GM18870 (cell line): ENCODE results near the gene GPR84.

Source experiments
- ATAC-seq: cut with Tn5 transposase; IDR thresholded peaks from one replicate; pipeline ENCODE4 v1.9.1; 2021; ENCODE audit warnings: moderate library complexity; ENCODE audit not compliant: unreplicated experiment

Gene GPR84

DNA sequence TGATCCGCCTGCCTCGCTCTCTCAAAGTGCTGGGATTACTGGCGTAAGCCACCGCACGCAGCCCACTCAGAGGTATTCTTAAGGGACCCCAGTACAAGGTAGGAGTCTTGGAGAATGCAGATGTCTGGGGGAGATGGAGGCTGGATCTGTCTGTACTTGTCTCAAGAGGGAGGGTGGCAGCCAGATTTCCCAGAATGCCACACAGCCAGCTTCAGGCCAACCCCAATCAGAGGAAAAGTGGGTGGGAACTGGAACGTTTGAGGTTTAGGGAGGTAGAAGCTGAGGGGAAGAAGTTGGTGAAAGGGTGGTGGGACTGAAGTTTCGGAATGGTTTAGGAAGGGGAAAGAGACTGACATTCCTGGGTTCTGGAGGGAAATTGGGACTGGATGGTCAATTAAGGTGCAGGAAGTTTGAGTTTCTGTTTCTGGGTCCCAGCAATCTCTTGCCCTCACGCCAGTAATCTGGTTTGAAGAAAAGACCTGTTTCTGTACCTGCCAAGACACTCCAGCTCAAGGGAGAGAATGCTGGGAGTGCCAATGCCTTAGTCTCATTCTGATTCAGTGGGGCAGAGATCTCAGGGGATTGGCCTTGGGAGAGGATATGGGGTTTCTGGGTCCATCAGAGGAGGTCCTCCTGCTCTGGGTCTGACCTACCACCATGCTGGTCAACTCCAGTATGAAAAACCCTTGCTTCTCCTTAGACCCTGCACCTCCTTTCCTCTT, 28.4 kb upstream of the GPR84 start:
- no peak for ATAC-seq

DNA sequence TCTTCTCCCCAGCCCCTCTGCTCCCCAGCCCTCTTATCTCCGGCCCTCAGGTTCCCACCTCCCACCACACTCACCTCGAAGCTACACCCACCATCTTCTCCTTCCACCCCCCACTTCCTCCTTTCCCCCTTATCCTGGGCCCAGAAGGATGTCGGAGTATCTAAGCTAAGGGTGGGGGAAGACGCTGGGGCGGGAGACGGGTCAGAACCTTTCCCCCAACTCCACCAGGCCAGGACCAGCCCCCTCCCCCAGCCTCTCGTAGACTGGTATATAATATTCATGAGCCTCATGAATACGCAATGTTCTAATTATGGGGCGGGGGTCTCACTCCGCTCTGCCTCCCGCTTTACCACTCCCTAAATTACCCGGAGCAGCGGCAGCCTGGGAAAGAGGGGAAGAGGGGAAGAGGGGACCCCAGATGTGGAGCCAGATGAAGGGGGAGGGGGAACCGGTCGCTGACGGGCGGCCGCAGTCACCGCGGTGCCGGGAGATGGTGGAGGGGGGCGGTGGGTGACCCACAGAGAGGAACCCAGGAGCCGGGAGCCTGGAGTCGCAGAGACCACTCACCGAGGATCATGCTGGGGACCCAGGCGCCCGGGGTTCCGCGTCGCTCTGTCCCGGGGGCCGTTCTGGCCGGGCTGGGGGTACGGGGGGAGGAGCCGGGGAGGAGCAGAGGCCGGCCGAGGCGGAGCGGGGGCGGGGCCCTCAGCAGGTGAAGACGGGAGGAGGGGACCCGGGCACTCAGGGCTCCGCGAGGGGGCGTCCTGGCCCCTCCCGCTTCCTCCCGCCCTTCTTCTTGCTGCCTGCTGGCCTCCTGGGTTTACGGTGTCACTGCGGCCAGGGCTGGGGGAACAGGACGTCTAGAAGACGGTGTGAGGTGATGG, 26.6 kb upstream of the GPR84 start:
- no peak for ATAC-seq

DNA sequence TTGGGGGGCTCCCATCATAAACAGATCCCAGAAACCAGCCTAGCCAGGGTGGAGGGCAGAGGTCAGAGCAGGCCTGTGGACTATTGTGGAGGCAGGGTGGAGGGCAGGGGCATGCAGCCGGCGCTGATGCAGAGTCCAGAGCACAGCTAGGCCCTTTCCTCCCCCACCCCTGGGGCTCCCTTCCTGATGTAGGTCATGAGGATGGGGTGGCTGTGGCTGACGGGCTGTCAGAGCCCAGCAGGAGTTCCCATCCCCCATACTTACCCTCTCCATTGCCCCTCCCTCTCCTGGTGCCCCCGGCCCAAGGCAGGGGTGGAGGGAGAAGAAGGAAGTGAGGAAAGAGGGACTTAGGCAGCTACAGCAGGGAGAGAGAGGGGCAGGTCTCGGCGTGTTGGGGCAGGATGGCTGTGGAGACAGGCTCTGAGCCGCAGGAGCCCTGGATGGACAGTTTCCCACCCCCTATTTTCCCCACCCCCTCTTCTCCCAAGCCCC, 25.9 kb upstream of the GPR84 start:
- no peak for ATAC-seq

DNA sequence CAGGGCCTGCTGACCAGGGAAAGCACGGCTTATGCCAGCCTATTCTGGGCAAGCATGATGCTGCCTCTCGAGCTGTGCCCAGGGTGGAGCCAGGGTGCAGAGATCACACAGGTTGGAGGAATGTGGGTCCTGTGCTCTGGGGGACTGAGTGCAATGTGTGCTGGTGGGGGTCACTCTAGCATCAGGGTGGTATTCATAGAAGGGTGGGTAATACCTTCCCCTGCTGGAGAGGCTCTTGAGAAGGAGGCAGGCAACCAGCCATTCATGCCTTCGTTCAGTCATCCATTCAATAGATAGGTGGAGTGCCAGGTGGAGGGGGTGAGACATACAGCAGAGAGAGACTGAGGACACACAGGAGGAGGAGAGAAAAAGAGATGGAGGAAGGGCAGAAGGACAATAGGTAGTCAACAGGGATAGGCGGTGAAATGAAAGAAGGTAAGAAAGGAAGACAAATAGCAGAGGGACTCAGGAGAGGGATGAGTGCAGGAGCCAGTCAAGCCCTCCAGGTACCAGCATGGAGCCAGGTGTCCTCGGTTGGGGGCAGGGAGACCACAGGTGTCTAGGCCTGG, 25.4 kb upstream of the GPR84 start:
- no peak for ATAC-seq

DNA sequence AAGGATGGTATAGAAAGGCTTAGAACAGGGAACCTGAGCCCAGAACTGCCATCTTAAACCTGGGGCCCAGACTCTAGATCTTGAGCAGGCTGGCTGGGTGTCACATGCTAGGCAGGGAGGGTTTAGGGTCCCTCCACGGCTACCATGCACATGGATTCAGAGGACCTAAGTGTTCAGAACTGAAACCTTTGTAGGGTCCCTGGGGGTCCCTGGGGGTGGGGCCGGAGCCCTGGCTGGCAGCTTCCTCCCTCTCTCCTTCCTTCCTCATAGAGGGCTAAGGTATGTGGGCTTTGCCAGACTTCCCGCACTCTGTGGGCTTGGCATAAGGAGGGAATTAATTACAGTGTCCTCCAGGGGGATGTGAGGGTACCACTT, 24.8 kb upstream of the GPR84 start:
- no peak for ATAC-seq

DNA sequence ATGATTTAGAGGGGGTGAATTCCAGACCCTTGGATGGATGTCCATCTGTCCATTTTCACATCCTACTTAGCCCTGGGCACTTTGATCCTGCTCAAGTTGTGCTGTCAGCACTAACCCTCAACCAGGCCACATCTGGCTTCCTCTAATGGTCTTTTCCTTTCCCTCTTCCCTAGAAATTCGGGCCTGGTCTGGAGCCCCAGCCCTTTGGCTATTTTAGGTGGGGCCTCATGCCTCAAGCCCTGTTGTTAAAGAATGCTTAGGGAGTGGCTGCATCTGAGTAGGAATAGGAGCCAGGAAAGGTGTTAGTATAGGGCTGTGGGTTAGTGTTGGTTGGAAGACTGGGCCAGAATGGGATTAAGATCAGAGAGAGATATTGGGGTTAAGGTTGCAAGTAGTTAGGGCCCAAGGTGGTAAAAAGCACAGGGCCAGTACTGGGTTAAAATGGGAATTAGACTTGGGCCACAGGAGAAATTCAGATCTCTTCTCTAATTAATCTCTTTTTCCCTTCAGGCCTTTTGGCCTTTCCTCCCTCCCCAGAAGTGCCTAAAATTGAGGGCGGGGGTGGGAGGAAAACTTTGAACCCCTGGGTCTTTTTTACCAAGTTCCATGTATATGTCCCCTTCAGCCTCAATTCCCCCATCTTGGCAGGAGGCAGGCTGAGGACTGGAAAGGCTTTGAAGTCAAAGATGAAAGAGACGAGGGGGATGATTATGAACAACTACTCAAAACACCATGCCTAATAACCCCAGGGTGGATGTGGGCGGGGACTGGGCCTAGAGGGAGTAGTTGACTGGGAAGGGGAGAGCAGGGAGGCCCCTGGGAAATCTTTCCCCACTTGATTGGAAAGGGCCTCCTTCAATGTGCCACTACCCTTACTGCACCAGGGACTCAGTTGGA, 24.2 kb upstream of the GPR84 start:
- no peak for ATAC-seq

DNA sequence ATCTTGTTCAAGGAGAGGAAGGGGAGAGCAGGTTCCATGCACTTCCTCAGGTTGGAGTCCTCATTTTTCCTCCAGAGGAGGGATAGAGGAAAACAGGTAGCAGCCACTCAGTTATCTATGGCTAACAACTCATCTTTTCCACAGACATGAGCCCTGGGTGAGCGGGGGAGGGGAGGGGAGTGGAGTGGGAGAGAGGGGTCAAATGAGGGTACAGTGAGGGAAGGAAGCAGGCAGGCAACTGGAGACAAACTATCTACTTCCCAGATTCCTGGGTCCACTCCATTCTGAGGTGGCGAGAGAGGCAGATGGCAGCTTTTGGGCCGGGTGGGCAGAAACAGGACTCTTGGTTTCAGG, 22.8 kb upstream of the GPR84 start:
- no peak for ATAC-seq

DNA sequence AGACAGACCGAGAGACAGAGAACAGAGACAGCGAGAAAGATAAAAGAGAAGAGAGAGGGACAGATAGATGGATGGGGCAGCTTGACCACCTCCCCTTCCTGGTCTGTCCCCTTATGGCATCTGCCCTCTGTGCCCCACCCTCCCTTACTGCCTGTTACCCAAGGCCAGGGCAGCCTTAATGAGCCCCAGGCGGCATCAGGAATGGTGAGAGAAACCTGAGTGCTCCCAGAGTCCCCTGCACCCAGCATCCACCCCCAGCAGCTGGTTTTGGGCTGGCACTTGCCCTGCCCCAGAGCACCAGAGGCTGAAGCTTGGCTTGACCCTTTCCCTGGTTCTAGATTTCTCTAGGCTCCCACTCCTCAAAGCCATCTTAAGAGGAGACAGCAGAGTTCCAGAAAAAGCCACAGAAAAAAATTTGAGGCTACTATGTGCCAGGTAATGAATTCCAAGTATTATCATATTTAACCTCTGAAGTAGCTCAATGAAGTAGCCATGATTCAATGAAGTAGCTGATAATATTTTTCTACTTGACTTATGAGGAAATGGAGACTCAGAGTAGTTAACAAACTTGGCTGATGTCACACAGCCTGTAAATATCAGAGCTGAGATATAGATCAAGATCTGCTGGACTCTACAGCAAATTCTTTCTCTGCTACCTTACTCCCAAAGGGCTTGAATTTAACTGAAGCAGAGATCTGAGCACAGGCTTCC, 22.3 kb upstream of the GPR84 start:
- no peak for ATAC-seq

DNA sequence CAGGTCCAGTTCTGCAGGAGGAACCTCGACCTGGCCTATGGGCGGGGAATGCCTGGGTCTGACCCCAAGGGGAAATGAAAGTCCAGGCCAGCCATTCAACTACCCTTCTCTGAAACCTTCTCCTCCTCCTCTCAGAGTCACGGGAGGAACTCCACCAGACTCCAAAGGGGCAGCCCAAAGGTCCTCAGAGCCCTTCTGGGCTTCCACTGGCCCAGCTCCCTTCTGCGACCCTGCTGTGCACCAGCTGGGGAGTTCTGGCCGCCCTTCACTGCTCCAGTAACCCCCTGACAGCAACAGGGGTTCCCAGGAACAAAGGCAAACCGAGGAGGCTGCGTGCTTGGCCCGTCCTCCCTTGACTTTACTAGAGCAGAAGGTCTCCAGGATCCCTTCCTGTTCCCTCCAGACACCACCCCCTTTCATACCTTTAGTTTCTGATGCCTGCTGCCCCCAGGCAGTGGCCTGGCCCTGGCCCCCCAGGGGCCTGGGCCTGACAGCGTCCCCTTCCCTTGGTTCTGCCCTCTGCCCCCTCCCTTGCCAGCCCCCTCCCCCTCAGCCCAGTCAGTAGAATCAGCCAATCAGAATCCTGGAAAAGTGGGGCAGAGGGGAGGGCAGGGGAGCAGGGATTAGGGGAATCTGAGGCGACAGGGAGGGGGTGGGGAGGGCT, 21.1 kb upstream of the GPR84 start:
- ATAC-seq: no peak

DNA sequence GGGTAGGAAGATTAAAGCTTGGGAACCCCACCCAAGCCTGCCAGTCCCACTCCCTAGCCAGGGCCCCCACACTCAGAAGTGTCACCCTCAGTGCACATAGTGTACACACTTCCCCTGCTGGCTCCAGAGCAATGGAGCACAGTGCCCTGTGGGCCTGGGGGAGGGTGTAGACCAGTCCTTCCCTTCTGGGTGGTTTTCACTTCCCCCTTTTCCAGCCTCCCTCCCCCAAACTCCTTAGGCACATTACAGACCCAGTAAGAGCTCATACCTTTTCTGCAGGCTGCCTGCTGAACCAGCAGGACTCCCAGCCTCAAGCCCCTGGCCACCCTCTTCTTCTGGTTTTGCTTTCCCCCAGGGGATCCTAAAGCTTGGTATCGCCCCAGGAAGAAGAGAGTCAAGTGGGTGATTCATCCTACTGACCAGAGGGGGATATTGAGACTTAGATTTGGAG, 20.3 kb upstream of the GPR84 start, which contains the start of gene ZNF385A:
Gene ZNF385A, minus strand, starts transcription at position 143 of the 451 bp plus-strand sequence. CDS start 219 bp downstream, outside the sequence.
- no peak for ATAC-seq

DNA sequence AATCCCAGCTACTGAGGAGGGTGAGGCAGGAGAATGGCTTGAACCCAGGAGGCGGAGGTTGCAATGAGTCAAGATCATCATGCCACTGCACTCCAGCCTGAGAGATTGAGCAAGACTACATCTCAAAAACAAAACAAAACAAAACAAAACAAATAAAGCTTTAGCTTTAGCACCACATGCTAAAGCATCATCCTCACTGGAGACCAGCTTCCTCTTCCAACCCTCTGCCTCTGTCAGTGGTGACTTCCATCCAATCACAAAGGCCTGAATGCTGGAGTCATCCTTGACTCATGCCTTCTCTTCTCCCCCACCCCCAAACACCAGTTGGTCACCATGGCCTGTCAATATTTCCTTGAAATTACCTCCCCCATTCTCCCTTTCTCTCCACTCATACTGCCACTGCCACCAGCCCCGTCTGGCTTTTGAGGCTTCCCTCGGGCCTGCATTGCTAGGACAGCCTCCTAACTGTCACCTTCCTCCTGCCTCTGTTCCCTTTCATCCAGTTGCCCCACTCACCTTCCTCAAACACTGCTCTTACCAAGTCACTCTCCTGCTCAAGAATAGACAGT, 18.8 kb upstream of the GPR84 start:
- no peak for ATAC-seq

DNA sequence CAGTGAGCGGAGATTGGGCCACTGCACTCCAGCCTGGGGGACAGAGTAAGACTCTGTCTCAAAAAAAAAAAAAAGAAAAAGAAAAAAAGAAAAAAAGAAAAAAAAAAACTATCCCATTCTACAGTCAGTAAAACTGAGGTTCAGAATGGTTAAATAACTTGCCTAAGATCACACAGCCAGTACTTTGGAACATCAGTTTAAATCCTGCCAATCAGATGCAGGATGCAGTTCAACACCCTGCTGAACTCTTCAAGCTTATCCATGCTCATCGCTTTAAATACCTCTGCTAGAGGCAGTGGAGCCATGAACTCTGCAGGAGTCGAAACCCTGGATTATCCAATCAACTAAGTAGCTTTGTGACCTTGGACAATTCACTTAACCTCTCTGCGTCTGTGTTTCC, 16.9 kb upstream of the GPR84 start:
- ATAC-seq: no peak

DNA sequence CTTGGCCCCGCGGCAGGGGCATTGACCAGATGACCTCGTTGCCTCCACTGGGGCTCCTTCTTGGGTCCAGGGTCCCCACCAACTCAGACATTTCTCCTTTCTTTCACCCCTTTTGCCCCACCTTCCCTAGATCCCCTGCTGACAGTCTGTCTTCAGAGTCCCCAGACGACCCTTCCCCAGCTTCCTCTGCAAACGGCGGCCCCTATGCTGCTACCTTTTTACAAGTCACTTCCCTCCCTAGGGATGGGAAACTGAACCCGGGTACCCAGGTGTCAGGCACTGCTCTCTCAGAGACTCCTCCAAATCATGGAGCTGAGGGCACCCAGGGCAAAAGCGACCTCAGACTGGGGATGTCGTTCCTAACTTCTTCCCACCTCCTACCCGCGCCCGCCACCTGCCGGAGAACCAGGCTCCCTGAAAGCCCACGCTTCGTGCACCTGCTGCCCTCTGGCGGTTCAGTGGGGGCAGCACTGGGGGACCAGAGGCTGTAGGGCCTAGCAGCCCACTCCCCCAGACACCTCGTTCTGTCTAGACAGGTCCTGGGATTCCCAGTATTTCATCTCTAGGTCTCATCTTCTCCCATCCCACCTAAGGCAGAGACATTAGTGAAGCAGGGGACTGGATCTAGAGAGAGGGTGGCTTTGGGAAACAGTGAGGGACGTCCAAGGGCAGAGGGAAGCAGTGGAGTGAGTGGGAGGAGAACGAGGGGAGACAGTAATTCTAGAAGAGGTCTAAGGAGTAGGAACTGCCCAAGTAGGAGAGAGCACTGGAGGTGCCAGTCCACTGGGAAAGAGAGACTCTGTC, 15.3 kb upstream of the GPR84 start:
- ATAC-seq: no peak

DNA sequence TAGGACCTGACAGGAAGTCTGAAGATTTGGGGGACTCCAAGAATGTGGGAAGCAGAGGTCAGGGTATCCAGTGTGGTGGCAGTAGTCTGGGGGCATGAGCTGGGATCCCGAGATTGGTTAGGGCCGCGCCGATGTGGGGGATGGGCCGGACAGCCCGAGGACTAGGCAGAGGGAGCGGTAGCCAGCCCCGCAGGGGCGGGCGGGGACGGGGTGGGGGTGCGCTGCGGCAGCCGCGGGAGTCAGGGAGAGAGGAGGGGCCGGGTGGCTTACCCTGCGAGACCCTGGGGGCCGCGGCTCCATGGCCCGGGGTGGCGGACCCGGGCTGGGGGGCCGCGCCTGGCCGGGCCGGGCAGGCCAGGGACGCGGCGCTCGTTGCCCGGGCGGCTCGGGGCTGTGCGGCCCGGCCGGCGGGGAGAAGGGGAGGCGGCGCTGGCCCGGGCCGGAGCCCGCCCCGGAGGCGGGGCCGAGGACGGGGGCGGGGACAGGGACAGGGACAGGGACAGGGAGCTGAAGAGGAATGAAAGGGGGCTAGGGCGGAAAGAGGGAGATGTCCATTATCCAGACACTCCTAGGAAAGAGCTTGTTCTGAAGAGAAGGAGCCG, 14.6 kb upstream of the GPR84 start:
- no peak for ATAC-seq

DNA sequence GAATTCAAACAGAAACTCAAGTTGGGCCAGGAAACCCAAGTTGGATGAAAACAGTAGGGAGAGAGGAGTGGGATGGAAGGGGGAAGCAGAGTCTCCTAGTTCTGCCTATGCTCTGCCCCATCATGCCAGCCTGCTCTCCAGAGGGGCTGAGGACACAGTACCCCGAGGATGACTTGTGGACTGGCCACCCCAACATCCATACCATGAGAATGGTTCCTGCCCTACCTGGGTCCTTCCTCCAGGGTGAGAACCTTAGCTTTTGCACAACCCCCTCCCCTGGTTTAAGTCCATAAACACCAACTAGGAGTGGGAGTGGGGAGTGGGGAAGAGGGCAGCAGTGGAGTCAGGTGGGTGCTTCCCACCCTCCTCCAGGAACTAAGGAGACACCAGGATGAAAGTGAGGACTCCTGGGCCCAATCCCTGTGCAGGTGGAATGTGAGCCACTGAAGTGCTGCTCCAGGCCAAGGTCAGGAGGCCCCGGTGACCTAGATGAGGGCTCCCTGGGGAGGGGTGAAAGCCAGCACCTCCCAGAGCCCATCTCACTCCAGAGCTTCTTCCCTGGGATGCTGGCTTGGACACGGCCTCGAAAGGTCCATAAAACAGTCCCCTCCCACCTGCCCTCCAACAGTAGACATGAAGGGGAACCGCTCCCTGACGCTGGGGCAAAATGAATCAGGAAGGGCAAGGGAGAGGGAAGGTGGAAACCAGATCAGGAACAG, 13.7 kb upstream of the GPR84 start:
- no peak for ATAC-seq

DNA sequence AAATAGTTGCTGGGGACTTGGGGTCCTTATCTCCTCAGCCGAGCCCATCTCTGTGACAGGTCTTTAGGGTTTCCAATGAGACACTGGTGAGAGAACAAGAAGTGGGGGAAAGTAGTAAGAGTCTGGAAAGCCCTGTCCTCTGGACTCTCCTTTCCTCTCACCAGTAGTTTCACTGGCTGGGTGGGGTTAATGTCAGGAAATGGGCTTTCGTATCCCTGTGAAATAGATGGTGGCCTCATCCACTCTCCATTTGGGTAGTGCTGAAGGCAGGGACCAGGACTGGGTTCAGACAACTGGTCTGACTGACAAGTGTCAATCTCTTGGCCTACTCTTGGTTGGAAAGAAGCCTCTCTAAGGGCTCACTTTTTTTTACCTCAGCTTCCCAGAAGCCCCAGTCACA, 12.7 kb upstream of the GPR84 start:
- ATAC-seq: no peak

DNA sequence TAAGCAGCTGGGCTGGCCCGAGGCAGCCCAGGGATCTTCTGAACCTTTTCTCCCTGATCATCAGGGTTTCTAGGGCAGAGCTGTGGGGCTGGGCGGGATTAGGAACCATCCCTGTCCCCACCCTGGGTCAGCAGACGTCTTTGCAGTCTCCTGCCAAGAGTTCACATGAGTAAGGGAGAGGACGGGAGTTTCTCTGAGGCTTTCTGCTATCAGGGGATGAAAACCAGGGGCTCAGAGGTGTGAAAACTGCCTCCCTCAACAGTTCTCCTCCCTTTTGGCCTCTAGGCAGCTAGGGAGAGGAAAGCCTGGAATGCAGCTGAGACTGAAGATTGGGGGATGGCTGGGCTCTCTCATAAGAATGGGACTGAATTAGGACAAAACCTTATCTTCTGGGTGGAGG, 12.3 kb upstream of the GPR84 start:
- ATAC-seq: no peak

DNA sequence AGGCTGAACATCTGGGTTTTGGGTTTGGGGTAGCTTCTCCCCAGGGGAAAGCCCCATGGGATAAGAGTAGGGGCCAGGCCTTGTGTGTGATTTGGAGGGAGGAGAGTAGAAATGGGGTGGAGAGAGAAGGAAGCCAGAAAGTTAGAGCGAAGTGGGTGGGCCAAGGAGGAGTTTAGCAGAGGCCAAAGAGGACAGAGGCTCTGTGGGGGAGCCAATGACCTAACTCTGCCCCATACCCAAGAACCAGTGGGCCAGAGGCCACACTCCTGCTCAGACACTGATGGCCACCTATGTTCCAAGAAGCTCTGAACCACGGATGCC, 10.9 kb upstream of the GPR84 start:
- no peak for ATAC-seq
